ENCODE measurements around the gene TEKTIP1.

The TEKTIP1 gene

DNA sequence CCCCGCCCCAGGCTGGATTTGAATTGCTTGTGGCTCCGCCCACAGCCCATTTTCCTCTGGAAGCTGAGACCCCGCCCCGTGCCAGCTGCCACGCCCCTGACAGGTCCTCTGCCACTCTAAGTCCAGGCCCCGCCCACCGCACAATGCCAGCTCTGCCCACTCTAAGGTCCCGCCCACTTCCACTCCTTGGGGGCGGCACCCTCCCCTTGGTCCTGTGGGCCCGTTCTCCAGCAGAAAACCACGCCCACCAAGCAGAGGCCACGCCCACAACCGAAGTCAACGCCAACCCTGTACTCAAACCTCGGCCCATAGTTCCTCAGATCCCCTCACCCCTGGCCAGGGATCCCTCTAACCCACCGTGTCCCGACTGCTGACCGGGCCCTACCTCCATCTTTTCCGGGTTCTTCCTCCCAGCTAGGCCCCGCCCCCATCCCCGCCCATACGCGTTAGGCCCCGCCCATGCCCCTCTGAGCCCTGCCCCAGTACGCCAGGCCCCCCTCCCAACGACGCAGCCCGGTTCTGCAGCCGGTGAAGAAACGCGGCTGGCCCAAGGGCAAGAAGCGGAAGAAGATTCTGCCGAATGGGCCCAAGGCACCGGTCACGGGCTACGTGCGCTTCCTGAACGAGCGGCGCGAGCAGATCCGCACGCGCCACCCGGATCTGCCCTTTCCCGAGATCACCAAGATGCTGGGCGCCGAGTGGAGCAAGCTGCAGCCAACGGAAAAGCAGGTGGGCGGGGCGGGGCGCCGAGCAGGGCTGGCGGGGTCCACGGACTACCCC, 35.1 kb downstream of the TEKTIP1 start:
- peaks cover 51% of the 10 kb centered on the region for H3K27me3 Mint-ChIP-seq (ENCODE audit: low read depth, poor library complexity)
- peak; percentile 94 for DNase-seq
- H3K4me3 Mint-ChIP-seq = peak overlapping the region; percentile 79
- TF ChIP-seq, protein P1, sequence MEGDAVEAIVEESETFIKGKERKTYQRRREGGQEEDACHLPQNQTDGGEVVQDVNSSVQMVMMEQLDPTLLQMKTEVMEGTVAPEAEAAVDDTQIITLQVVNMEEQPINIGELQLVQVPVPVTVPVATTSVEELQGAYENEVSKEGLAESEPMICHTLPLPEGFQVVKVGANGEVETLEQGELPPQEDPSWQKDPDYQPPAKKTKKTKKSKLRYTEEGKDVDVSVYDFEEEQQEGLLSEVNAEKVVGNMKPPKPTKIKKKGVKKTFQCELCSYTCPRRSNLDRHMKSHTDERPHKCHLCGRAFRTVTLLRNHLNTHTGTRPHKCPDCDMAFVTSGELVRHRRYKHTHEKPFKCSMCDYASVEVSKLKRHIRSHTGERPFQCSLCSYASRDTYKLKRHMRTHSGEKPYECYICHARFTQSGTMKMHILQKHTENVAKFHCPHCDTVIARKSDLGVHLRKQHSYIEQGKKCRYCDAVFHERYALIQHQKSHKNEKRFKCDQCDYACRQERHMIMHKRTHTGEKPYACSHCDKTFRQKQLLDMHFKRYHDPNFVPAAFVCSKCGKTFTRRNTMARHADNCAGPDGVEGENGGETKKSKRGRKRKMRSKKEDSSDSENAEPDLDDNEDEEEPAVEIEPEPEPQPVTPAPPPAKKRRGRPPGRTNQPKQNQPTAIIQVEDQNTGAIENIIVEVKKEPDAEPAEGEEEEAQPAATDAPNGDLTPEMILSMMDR (IDR thresholded peaks at IDR 0.05) = no peak
- H3K9me3 Mint-ChIP-seq = no peaks in the 10 kb centered on the region
- H3K4me1 Mint-ChIP-seq = peaks cover 36% of the 10 kb centered on the region
- H3K27ac Mint-ChIP-seq = no peak overlapping the region
- H3K36me3 Mint-ChIP-seq (ENCODE audit: low read depth) = peaks cover 20% of the 10 kb centered on the region

DNA sequence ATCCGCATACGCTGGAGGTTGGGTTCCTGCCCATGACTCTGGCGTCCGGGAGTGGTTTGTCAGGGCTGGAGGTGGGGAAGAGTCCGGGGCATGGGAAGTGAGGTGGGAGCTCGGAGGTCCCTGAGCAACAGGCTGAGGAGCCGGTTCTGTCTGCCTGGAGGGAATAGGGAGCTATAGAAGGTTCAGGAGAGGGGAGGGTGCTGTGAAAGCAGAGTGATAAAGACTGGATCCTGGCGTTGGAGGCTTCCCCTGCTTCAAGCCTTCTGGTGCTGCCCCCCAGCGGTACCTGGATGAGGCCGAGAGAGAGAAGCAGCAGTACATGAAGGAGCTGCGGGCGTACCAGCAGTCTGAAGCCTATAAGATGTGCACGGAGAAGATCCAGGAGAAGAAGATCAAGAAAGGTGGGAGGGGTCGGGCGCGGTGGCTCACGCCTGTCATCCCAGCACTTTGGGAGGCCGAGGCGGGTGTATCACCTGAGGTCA, 36.3 kb downstream of the TEKTIP1 start:
- Mint-ChIP-seq H3K4me1 (peaks cover 33% of the 10 kb centered on the region), H3K27me3 (ENCODE audit: low read depth, poor library complexity) (peaks cover 63% of the 10 kb centered on the region), H3K9me3 (no peaks in the 10 kb centered on the region), H3K36me3 (ENCODE audit: low read depth) (peaks cover 20% of the 10 kb centered on the region), H3K4me3 (peak overlapping the region; percentile 75), H3K27ac (no peak overlapping the region)
- DNase-seq = peak; percentile 45
- TF ChIP-seq, protein P1 (IDR thresholded peaks at IDR 0.05) = no peak

DNA sequence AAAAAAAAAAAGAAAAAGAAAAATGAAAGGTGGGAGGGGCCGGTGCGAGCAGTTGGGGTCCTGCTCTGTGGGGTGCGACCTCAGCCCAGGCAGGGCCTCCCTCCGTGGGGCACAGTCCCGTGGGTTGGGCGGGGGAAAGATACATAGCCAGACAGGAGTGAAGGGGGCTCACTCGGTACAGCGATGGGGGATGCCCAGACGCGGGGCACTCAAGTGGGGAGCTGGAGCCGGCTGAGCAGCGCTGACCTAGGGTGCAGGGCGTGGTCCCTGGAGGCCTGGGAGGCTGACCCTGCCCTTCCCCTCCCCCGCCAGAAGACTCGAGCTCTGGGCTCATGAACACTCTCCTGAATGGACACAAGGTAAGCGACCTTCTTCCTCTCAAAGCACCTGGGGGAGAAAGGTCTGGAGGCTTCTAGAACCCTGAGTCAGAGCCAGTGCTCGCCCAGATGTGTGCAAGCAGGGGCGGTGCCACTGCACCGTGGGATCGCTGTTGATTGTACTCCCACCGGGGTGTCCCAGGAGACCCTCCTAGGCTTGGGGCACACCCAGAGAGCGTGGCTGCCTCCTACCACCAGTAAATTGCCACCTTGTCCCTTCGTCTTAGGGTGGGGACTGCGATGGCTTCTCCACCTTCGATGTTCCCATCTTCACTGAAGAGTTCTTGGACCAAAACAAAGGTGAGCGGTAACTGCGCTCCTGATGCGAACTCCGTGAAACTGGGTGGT, 37.1 kb downstream of the TEKTIP1 start:
- peaks cover 28% of the 10 kb centered on the region for H3K4me1 Mint-ChIP-seq
- DNase-seq = no peak
- peak overlapping the region; percentile 75 for H3K4me3 Mint-ChIP-seq
- peaks cover 70% of the 10 kb centered on the region for H3K27me3 Mint-ChIP-seq (ENCODE audit: low read depth, poor library complexity)
- H3K9me3 Mint-ChIP-seq = no peaks in the 10 kb centered on the region
- peaks cover 20% of the 10 kb centered on the region for H3K36me3 Mint-ChIP-seq (ENCODE audit: low read depth)
- H3K27ac Mint-ChIP-seq = no peak overlapping the region
- TF ChIP-seq, protein P1 (IDR thresholded peaks at IDR 0.05) = no peak

DNA sequence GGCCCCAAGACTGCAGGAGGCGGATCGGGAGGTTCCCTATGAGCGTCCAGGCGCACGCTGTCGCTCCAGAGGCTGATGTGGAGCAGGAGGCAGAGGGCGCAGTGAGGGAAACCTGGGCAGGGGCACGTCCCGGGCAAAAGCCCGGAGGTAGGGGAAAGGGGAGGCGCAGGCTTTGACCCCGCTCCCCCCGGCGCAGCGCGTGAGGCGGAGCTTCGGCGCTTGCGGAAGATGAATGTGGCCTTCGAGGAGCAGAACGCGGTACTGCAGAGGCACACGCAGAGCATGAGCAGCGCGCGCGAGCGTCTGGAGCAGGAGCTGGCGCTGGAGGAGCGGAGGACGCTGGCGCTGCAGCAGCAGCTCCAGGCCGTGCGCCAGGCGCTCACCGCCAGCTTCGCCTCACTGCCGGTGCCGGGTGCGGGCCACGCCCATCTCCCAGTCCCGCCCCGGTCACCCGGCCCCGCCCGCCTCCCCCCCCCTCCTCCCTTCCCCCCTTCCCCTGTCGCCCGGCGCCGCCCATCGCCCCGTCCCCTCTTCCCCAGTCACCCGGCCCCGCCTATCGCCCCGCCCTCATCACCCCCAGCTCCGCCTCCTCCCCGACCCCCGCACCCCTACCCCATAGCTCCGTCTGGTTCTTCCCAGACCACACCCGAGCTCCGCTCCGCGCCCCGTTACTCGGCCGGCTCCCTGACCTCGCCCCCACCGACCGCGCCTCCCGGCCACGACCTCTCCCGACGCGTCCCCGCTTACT, 37.9 kb downstream of the TEKTIP1 start:
- H3K4me1 Mint-ChIP-seq = peaks cover 22% of the 10 kb centered on the region
- H3K4me3 Mint-ChIP-seq = peak overlapping the region; percentile 75
- peaks cover 20% of the 10 kb centered on the region for H3K36me3 Mint-ChIP-seq (ENCODE audit: low read depth)
- H3K27ac Mint-ChIP-seq = no peak overlapping the region
- peaks cover 76% of the 10 kb centered on the region for H3K27me3 Mint-ChIP-seq (ENCODE audit: low read depth, poor library complexity)
- peak; percentile 83 for DNase-seq
- H3K9me3 Mint-ChIP-seq = no peaks in the 10 kb centered on the region
- TF ChIP-seq, protein P1 (IDR thresholded peaks at IDR 0.05) = no peak

DNA sequence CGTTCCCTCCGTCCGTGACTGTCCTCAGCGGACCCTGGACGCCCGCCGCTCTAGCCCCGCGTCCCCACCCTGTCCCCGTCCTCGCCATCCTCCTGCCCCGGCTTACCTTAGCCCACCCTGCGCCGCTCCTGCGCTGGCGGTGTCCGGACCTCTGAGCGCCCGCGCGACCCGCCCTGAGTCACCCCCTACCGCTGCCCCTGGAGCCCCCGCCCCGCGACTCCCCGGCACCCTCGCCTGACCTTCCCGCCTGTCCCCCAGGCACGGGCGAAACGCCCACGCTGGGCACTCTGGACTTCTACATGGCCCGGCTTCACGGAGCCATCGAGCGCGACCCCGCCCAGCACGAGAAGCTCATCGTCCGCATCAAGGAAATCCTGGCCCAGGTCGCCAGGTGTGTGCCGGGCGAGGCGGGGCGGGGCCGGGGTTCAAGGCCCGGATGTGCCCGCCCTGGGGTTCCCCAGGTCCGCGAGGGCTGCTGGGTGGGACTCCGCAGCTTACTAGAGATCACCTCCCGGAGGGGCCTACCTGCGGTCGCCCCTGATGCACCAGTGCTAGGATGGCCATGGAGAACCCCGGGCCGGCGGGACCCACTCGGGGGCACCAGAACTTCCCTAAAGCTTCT, 38.9 kb downstream of the TEKTIP1 start:
- Mint-ChIP-seq H3K27me3 (ENCODE audit: low read depth, poor library complexity) (peaks cover 82% of the 10 kb centered on the region), H3K4me1 (peaks cover 18% of the 10 kb centered on the region), H3K36me3 (ENCODE audit: low read depth) (peaks cover 20% of the 10 kb centered on the region), H3K27ac (no peak overlapping the region), H3K4me3 (no peak overlapping the region), H3K9me3 (no peaks in the 10 kb centered on the region)
- TF ChIP-seq, protein P1 (IDR thresholded peaks at IDR 0.05) = no peak
- DNase-seq = no peak

Data from nephron progenitor cell (in vitro differentiated cells).